Hepatocyte (in vitro differentiated cells): Measurements from ENCODE around the gene PGK1.

ENCODE experiments used
- CTCF ChIP-seq: fragments of 200-600 bp; sonication (generic); IDR thresholded peaks from 2 replicates; pipeline ENCODE4 v1.5.1; 2016; ENCODE audit warnings: antibody characterized with exemption, mild to moderate bottlenecking; ENCODE audit not compliant: poor library complexity
- EZH2 ChIP-seq: fragments of 200-600 bp; sonication (generic); IDR thresholded peaks from 2 replicates; pipeline ENCODE4 v1.6.1; 2016; ENCODE audit warnings: antibody characterized with exemption, mild to moderate bottlenecking, borderline replicate concordance
- EZH2phosphoT487 ChIP-seq: fragments of 200-600 bp; sonication (generic); IDR thresholded peaks from one replicate; pipeline ENCODE4 v1.6.1; 2018; ENCODE audit warnings: antibody characterized with exemption, mild to moderate bottlenecking, low read depth, moderate library complexity; ENCODE audit not compliant: unreplicated experiment, severe bottlenecking

GRCh38 chrX:78118628-78119027, 14.6 kb downstream of the PGK1 start:
- no peak for TF ChIP-seq CTCF
- TF ChIP-seq EZH2phosphoT487 = no peak
- TF ChIP-seq EZH2 = no peak
